HepG2 (cell line): ENCODE results near the gene MPPE1. TPM values are rescaled to one million over a fixed set of nuclear protein-coding genes. Genes with fewer than 3 reads are reported as not detected.

Experiments used
- ATAC-seq: fragments of 200-7000 bp; cut with Tn5 transposase; 3 replicates; pipeline ENCODE4 v1.9.1; 2020; ENCODE audit warnings: mild to moderate bottlenecking, moderate library complexity
- BruUV-seq: library from RNA; stranded (reverse); fragments of 400-500 nt; replicated peaks from 2 replicates; lab custom pipeline; 2021; lab: Mats Ljungman, UMichigan
- CTCF ChIA-PET: fragments of 300-600 bp; formaldehyde crosslinking; extraction: SDS; loops from one replicate; lab custom pipeline; 2021; ENCODE audit warnings: low total read pairs, inconsistent platforms, low intra/inter-chr PET ratio; lab: Yijun Ruan, JAX
- POLR2A ChIA-PET: fragments of 350-600 bp; sonication (Branson Sonifier 250); formaldehyde crosslinking; loops from one replicate; lab custom pipeline; 2020; ENCODE audit warnings: antibody characterized with exemption, inconsistent platforms; lab: Yijun Ruan, JAX
- DNase-seq: peaks from one replicate; pipeline ENCODE4 v3.0.0-alpha.2; 2015; ENCODE audit warnings: low spot score
- FAIRE-seq: peaks from 3 replicates; lab custom pipeline; 2011; peaks lifted over from hg19 to GRCh38; lab: Jason Lieb, UNC
- H2AFZ ChIP-seq: one replicate; pipeline ENCODE4 v1.6.1; 2011; ENCODE audit warnings: low read length, inconsistent platforms
- H3K27ac ChIP-seq: fragments of 300-600 bp; 3 replicates; pipeline ENCODE4 v1.8.0; 2011; ENCODE audit warnings: mixed run types, mild to moderate bottlenecking, mixed read lengths, low read length, inconsistent platforms; ENCODE audit not compliant: insufficient read depth; ENCODE audit errors: extremely low read length
- H3K27me3 ChIP-seq, 2 experiments: fragments of 200-600 bp in 1 of 2; 2 replicates in 1 of 2; 3 replicates in 1 of 2; pipeline versions ENCODE4 v1.6.0 to v1.8.0; 2011; ENCODE audit warnings: low read length in 2 of 2, mild to moderate bottlenecking in 2 of 2, moderate library complexity in 2 of 2, inconsistent platforms in 1 of 2; ENCODE audit not compliant: insufficient read depth in 2 of 2, control insufficient read depth in 1 of 2
- H3K36me3 ChIP-seq, 2 experiments: fragments of 200-600 bp in 1 of 2; replicated peaks in 1 of 2; 2 replicates in 1 of 2; 3 replicates in 1 of 2; pipeline versions ENCODE4 v1.5.1 to v1.8.0; 2011; ENCODE audit warnings: low read length in 2 of 2, inconsistent platforms in 1 of 2; ENCODE audit not compliant: insufficient read depth in 2 of 2, control insufficient read depth in 1 of 2
- H3K4me1 ChIP-seq: 2 replicates; pipeline ENCODE4 v1.5.1; 2012; ENCODE audit warnings: low read length, inconsistent platforms; ENCODE audit not compliant: insufficient read depth
- H3K4me2 ChIP-seq: 2 replicates; pipeline ENCODE4 v1.6.0; 2011; ENCODE audit warnings: low read depth, low read length, inconsistent platforms
- H3K4me3 ChIP-seq, 3 experiments: fragments of 200-600 bp in 1 of 3; sonication (generic), shearing (Covaris generic) in 1 of 3; replicated peaks in 1 of 3; 2 replicates each; pipeline ENCODE4 v1.5.1; 2011 to 2016; ENCODE audit warnings: low read length in 3 of 3, inconsistent platforms in 2 of 3, low read depth in 2 of 3, mild to moderate bottlenecking in 2 of 3, control low read depth in 1 of 3, mixed read lengths in 1 of 3; ENCODE audit not compliant: insufficient read depth in 1 of 3
- H3K79me2 ChIP-seq: one replicate; pipeline ENCODE4 v1.6.1; 2011; ENCODE audit warnings: low read length, inconsistent platforms; ENCODE audit not compliant: insufficient read depth
- H3K9ac ChIP-seq: 2 replicates; pipeline ENCODE4 v1.6.0; 2011; ENCODE audit warnings: mild to moderate bottlenecking, low read depth, low read length, inconsistent platforms; ENCODE audit not compliant: insufficient read depth
- H3K9me3 ChIP-seq: 2 replicates; pipeline ENCODE4 v1.5.1; 2012; ENCODE audit warnings: mild to moderate bottlenecking, low read length
- H4K20me1 ChIP-seq: 2 replicates; pipeline ENCODE4 v1.6.0; 2011; ENCODE audit warnings: inconsistent platforms, mild to moderate bottlenecking, low read length, moderate library complexity; ENCODE audit not compliant: insufficient read depth
- CREB1 ChIP-seq, 2 experiments: fragments of 450-650 bp in 1 of 2; IDR thresholded peaks; 2 replicates each; pipeline ENCODE4 v1.6.1; 2016 to 2017; ENCODE audit warnings: control low read depth in 1 of 2, mild to moderate bottlenecking in 1 of 2, missing compliant biosample characterization in 1 of 2, missing genetic modification characterization in 1 of 2
- FOXK2 ChIP-seq: fragments of 450-650 bp; IDR thresholded peaks from 2 replicates; pipeline ENCODE4 v1.6.1; 2016
- KMT2B ChIP-seq: IDR thresholded peaks from 2 replicates; pipeline ENCODE4 v1.6.1; 2016; ENCODE audit warnings: missing genetic modification reagents, missing compliant biosample characterization
- NAIF1 ChIP-seq: sonication (generic); formaldehyde crosslinking; IDR thresholded peaks from 2 replicates; pipeline ENCODE4 v1.5.0; 2020; ENCODE audit warnings: mild to moderate bottlenecking, missing genetic modification reagents, borderline replicate concordance
- NBN ChIP-seq: fragments of 450-650 bp; conservative IDR thresholded peaks from 2 replicates; pipeline ENCODE4 v1.6.1; 2017
- NCOR1 ChIP-seq: fragments of 200-600 bp; sonication (generic); IDR thresholded peaks from 2 replicates; pipeline ENCODE4 v1.7.0; 2017; ENCODE audit warnings: antibody characterized with exemption, low read length, borderline replicate concordance
- NR2F2 ChIP-seq: IDR thresholded peaks from 2 replicates; pipeline ENCODE4 v1.6.1; 2012; ENCODE audit warnings: low read depth, inconsistent platforms, borderline replicate concordance
- RAD51 ChIP-seq: fragments of 450-650 bp; IDR thresholded peaks from 2 replicates; pipeline ENCODE4 v1.6.1; 2016; ENCODE audit warnings: borderline replicate concordance
- STAG1 ChIP-seq: sonication (generic); formaldehyde crosslinking; IDR thresholded peaks from 2 replicates; pipeline ENCODE4 v1.4.0; 2020; ENCODE audit warnings: missing genetic modification reagents
- SUZ12 ChIP-seq: fragments of 150-350 bp; IDR thresholded peaks from 2 replicates; pipeline ENCODE4 v1.6.1; 2014; ENCODE audit warnings: low read depth, low read length
- TBP ChIP-seq: sonication (generic); formaldehyde crosslinking; IDR thresholded peaks from 2 replicates; pipeline ENCODE4 v1.5.0; 2020; ENCODE audit warnings: missing genetic modification reagents
- ZNF282 ChIP-seq: fragments of 450-650 bp; IDR thresholded peaks from 2 replicates; pipeline ENCODE4 v1.6.1; 2018; ENCODE audit not compliant: partially characterized antibody
- ZNF326 ChIP-seq: sonication (generic); formaldehyde crosslinking; IDR thresholded peaks from 2 replicates; pipeline ENCODE4 v1.4.0; 2020; ENCODE audit warnings: missing genetic modification reagents, borderline replicate concordance
- ZNF547 ChIP-seq: sonication (generic); formaldehyde crosslinking; IDR thresholded peaks from 2 replicates; pipeline ENCODE4 v1.5.1; 2020; ENCODE audit warnings: mild to moderate bottlenecking, missing genetic modification reagents
- WGBS: methylation state at CpG from one replicate; pipeline ENCODE4 v1.1.6; 2017; ENCODE audit warnings: low lambda C conversion rate; 5-methylcytosine and 5-hydroxymethylcytosine counted together
- in situ Hi-C: cut with HindIII; loops from 2 replicates; pipeline ENCODE4 v1.10.0; 2017; ENCODE audit warnings: low pct_unique_long_range_greater_than_20kb; ENCODE audit not compliant: extremely low pct_ligation_motif_present
- intact Hi-C: fragments of 100-400 bp; cut with micrococcal nuclease; formaldehyde crosslinking; loops from one replicate; pipeline ENCODE4 v1.10.0; 2022; ENCODE audit not compliant: unreplicated experiment
- polyA plus RNA-seq, 8 experiments: library from polyadenylated mRNA; depleted of rRNA in 3 of 8; stranded (reverse) in 7 of 8; unstranded in 1 of 8; fragments of >200 nt; fragmentation: Illumina TruSeq in 4 of 8; extraction: Trizol in 4 of 8; gene quantifications; 2 replicates each; pipeline versions ENCODE4 v1.2.1 to v1.2.3, GENCODE V29; 2011 to 2016; ENCODE audit warnings: low read depth in 4 of 8, missing spikeins in 1 of 8, mixed read lengths in 1 of 8; ENCODE audit not compliant: insufficient read depth in 1 of 8
- total RNA-seq, 5 experiments: library from RNA; depleted of rRNA; stranded (reverse); fragments of >200 nt; fragmentation: Illumina TruSeq; extraction: Trizol; gene quantifications; 2 replicates each; pipeline ENCODE4 v1.2.3, GENCODE V29; 2016; ENCODE audit warnings: low read depth in 1 of 5
- TF ChIP-seq, protein P1 (sequence below): IDR thresholded peaks from 2 replicates; pipeline ENCODE4 v1.6.1; 2016
- TF ChIP-seq, protein P2 (sequence below): sonication (generic); formaldehyde crosslinking; IDR thresholded peaks from 2 replicates; pipeline ENCODE4 v1.4.0; 2020; ENCODE audit warnings: missing genetic modification reagents
- TF ChIP-seq, protein P3 (sequence below): sonication (generic); formaldehyde crosslinking; IDR thresholded peaks from 2 replicates; pipeline ENCODE4 v1.4.0; 2020; ENCODE audit warnings: low read depth, missing genetic modification reagents
- TF ChIP-seq, protein P4 (sequence below): sonication (generic); formaldehyde crosslinking; IDR thresholded peaks from 2 replicates; pipeline ENCODE4 v1.4.0; 2020; ENCODE audit warnings: missing genetic modification reagents

The MPPE1 gene
- total and polyA plus RNA-seq, 2 of the 13 experiments (the other 11 are each of a cell fraction or from before 2014, with no cell fraction given) = 9.6 to 11.9 TPM

DNA sequence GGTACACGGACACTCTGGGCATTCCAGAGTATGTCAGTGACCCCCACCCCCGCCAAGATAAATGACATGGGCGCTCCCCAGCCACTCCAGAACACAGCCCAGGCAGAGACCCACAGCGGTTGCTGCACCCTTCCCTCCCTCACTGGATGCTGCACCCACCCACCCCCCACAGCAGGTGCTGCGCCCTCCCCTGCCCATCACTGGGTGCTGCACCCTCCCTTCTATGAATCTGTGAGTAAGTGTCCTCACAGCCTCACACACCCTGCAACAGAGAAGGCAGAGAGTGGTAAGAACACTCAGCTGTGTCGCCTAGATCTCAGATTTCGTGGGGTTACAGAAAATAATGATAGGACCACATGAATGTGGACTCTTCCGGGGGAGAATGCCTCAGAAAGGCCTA is 33.4 kb downstream of the MPPE1 start:
- Histone ChIP-seq H3K27me3 (no peaks in the 10 kb centered on the region), H3K4me1 (peaks cover 19% of the 10 kb centered on the region), H3K4me2 (no peak overlapping the region), H3K9me3 (no peaks in the 10 kb centered on the region), H3K9ac (no peak overlapping the region), H3K36me3 (no peaks in the 10 kb centered on the region), H3K79me2 (no peaks in the 10 kb centered on the region), H3K27ac (no peak overlapping the region), H2AFZ (no peak overlapping the region), H4K20me1 (no peaks in the 10 kb centered on the region), H3K4me3 (no peak overlapping the region)
- ChIA-PET POLR2A (no interaction called here), CTCF (no interaction called here)
- FAIRE-seq (no peak), DNase-seq (no peak), ATAC-seq (no peak)
- no TSS peak for BruUV-seq
- intact Hi-C loops (loop anchor here (5.0 kb wide), 1 partner anchor 33 kb away; the partner anchor contains the start of gene MPPE1), in situ Hi-C loops (loop anchor here (5.0 kb wide), 2 partner anchors 47 to 127 kb away; no protein-coding TSS in a partner anchor)
- 77% methylated on average over 8 of the region's 8 CpGs for WGBS
- TF ChIP-seq RAD51 = no peak
- TF ChIP-seq NAIF1 (CRISPR knock-in tag) = no peak
- no peak for TF ChIP-seq STAG1 (CRISPR knock-in tag)
- no peak for TF ChIP-seq NBN
- no peak for TF ChIP-seq TBP (CRISPR knock-in tag)
- no peak for TF ChIP-seq NCOR1
- TF ChIP-seq ZNF326 = no peak
- no peak for TF ChIP-seq NR2F2
- no peak for TF ChIP-seq ZNF547 (CRISPR knock-in tag)
- no peak for TF ChIP-seq ZNF282
- TF ChIP-seq, protein P1, sequence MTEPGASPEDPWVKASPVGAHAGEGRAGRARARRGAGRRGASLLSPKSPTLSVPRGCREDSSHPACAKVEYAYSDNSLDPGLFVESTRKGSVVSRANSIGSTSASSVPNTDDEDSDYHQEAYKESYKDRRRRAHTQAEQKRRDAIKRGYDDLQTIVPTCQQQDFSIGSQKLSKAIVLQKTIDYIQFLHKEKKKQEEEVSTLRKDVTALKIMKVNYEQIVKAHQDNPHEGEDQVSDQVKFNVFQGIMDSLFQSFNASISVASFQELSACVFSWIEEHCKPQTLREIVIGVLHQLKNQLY (CRISPR knock-in tag) = no peak
- TF ChIP-seq FOXK2 = no peak
- TF ChIP-seq KMT2B (CRISPR knock-in tag) = no peak
- no peak for TF ChIP-seq SUZ12
- TF ChIP-seq, protein P2, sequence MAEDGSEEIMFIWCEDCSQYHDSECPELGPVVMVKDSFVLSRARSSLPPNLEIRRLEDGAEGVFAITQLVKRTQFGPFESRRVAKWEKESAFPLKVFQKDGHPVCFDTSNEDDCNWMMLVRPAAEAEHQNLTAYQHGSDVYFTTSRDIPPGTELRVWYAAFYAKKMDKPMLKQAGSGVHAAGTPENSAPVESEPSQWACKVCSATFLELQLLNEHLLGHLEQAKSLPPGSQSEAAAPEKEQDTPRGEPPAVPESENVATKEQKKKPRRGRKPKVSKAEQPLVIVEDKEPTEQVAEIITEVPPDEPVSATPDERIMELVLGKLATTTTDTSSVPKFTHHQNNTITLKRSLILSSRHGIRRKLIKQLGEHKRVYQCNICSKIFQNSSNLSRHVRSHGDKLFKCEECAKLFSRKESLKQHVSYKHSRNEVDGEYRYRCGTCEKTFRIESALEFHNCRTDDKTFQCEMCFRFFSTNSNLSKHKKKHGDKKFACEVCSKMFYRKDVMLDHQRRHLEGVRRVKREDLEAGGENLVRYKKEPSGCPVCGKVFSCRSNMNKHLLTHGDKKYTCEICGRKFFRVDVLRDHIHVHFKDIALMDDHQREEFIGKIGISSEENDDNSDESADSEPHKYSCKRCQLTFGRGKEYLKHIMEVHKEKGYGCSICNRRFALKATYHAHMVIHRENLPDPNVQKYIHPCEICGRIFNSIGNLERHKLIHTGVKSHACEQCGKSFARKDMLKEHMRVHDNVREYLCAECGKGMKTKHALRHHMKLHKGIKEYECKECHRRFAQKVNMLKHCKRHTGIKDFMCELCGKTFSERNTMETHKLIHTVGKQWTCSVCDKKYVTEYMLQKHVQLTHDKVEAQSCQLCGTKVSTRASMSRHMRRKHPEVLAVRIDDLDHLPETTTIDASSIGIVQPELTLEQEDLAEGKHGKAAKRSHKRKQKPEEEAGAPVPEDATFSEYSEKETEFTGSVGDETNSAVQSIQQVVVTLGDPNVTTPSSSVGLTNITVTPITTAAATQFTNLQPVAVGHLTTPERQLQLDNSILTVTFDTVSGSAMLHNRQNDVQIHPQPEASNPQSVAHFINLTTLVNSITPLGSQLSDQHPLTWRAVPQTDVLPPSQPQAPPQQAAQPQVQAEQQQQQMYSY (CRISPR knock-in tag) = no peak
- TF ChIP-seq, protein P3, sequence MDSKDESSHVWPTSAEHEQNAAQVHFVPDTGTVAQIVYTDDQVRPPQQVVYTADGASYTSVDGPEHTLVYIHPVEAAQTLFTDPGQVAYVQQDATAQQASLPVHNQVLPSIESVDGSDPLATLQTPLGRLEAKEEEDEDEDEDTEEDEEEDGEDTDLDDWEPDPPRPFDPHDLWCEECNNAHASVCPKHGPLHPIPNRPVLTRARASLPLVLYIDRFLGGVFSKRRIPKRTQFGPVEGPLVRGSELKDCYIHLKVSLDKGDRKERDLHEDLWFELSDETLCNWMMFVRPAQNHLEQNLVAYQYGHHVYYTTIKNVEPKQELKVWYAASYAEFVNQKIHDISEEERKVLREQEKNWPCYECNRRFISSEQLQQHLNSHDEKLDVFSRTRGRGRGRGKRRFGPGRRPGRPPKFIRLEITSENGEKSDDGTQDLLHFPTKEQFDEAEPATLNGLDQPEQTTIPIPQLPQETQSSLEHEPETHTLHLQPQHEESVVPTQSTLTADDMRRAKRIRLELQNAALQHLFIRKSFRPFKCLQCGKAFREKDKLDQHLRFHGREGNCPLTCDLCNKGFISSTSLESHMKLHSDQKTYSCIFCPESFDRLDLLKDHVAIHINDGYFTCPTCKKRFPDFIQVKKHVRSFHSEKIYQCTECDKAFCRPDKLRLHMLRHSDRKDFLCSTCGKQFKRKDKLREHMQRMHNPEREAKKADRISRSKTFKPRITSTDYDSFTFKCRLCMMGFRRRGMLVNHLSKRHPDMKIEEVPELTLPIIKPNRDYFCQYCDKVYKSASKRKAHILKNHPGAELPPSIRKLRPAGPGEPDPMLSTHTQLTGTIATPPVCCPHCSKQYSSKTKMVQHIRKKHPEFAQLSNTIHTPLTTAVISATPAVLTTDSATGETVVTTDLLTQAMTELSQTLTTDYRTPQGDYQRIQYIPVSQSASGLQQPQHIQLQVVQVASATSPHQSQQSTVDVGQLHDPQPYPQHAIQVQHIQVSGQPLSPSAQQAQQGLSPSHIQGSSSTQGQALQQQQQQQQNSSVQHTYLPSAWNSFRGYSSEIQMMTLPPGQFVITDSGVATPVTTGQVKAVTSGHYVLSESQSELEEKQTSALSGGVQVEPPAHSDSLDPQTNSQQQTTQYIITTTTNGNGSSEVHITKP = no peak
- no peak for TF ChIP-seq CREB1 (IDR thresholded peaks at IDR 0.05)
- TF ChIP-seq CREB1 (CRISPR knock-in tag; IDR thresholded peaks at IDR 0.05) = no peak
- TF ChIP-seq, protein P4, sequence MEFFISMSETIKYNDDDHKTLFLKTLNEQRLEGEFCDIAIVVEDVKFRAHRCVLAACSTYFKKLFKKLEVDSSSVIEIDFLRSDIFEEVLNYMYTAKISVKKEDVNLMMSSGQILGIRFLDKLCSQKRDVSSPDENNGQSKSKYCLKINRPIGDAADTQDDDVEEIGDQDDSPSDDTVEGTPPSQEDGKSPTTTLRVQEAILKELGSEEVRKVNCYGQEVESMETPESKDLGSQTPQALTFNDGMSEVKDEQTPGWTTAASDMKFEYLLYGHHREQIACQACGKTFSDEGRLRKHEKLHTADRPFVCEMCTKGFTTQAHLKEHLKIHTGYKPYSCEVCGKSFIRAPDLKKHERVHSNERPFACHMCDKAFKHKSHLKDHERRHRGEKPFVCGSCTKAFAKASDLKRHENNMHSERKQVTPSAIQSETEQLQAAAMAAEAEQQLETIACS (CRISPR knock-in tag) = no peak
